ENCODE data around the gene FOXJ3. TPM values are rescaled to one million over a fixed set of nuclear protein-coding genes. Genes with fewer than 3 reads are reported as not detected.
A peak's percentile ranks its signal among the peaks of the same experiment; 100 is the strongest.

Gene FOXJ3
- total and polyA plus RNA-seq, 2 experiments from 2014 or later, result 19.0 to 39.0 TPM

DNA sequence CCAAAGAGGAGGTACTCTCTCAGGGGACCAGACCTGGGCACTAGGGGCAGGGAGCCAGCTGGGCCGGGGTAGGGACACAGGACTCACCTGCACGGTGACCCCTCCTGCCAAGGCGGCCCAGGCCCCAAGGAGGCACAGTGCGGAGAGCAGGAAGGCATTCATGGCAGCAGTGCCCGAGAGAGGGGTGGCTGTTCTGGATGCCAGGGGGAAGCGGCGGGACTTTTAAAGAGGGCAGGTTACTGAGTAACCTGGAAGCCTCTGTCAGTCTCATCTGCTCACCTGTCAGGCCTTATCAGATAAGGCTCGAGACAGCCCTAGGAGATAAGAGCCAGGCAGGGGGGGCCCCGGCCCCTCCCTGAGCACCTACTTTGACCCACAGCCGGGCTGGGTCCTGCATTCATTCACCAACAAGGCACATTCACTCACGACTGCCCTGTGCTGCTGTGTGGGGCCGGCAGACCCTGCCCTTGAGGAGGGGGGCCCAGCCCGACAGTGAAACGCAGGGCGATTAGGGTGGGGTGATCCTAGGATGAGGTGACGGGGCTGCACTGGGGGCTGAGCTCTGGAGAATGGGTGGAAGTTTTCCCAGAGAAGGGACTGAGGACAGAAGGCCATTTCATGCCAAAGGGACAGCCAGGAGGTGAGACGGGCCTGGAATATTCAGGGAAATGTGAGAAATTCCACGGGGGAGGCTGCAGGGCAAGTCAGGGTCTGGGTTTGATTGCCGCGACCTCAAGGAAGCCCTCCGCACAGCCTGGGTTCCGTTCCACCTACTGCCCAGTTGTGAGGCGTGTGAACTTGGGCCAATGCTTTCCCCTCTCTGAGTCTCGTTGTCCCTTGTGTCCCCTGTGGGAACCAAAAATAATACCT lies 170.2 kb downstream of the FOXJ3 start, which contains the start of gene GUCA2A:
GUCA2A (minus strand) TSS at position 195 of the 870 bp plus-strand sequence; CDS start at position 162, 33 bp downstream.
- H3K9me3 ChIP-seq (ENCODE audit: low read depth), result peaks cover 5% of the 10 kb centered on the region
- TF ChIP-seq, protein P1, sequence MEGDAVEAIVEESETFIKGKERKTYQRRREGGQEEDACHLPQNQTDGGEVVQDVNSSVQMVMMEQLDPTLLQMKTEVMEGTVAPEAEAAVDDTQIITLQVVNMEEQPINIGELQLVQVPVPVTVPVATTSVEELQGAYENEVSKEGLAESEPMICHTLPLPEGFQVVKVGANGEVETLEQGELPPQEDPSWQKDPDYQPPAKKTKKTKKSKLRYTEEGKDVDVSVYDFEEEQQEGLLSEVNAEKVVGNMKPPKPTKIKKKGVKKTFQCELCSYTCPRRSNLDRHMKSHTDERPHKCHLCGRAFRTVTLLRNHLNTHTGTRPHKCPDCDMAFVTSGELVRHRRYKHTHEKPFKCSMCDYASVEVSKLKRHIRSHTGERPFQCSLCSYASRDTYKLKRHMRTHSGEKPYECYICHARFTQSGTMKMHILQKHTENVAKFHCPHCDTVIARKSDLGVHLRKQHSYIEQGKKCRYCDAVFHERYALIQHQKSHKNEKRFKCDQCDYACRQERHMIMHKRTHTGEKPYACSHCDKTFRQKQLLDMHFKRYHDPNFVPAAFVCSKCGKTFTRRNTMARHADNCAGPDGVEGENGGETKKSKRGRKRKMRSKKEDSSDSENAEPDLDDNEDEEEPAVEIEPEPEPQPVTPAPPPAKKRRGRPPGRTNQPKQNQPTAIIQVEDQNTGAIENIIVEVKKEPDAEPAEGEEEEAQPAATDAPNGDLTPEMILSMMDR (IDR thresholded peaks at IDR 0.05; ENCODE audit: poor library complexity), result no peak
- TF ChIP-seq EZH2 (IDR thresholded peaks at IDR 0.05; ENCODE audit: borderline replicate concordance), result no peak
- no peak for TF ChIP-seq EZH2phosphoT487 (IDR thresholded peaks at IDR 0.05; ENCODE audit: low read depth, severe bottlenecking, unreplicated experiment)
- H3K27ac ChIP-seq, result peak within 1 kb of the TSS; percentile 78
- H3K36me3 ChIP-seq (replicated peaks; ENCODE audit: insufficient read depth, low read depth), result no peaks in the 10 kb centered on the region
- H2AFZ ChIP-seq, result no peak within 1 kb of the TSS
- no peaks in the 10 kb centered on the region for H3K79me2 ChIP-seq
- peaks cover 14% of the 10 kb centered on the region for H3K4me1 ChIP-seq (ENCODE audit: insufficient read depth)
- no peak within 1 kb of the TSS for H3K4me3 ChIP-seq
- DNase-seq (ENCODE audit: low spot score), result peak; percentile 40
- H4K20me1 ChIP-seq (ENCODE audit: insufficient read depth, poor library complexity, severe bottlenecking), result no peaks in the 10 kb centered on the region
- H3K27me3 ChIP-seq, result no peaks in the 10 kb centered on the region
- WGBS (ENCODE audit: low lambda C conversion rate, missing lambda C conversion rate), result 58% methylated on average over 22 of the region's 24 CpGs
- H3K4me2 ChIP-seq, result peak within 1 kb of the TSS; percentile 67
- H3K9me2 ChIP-seq (replicated peaks; ENCODE audit: insufficient read depth), result no peaks in the 10 kb centered on the region

DNA sequence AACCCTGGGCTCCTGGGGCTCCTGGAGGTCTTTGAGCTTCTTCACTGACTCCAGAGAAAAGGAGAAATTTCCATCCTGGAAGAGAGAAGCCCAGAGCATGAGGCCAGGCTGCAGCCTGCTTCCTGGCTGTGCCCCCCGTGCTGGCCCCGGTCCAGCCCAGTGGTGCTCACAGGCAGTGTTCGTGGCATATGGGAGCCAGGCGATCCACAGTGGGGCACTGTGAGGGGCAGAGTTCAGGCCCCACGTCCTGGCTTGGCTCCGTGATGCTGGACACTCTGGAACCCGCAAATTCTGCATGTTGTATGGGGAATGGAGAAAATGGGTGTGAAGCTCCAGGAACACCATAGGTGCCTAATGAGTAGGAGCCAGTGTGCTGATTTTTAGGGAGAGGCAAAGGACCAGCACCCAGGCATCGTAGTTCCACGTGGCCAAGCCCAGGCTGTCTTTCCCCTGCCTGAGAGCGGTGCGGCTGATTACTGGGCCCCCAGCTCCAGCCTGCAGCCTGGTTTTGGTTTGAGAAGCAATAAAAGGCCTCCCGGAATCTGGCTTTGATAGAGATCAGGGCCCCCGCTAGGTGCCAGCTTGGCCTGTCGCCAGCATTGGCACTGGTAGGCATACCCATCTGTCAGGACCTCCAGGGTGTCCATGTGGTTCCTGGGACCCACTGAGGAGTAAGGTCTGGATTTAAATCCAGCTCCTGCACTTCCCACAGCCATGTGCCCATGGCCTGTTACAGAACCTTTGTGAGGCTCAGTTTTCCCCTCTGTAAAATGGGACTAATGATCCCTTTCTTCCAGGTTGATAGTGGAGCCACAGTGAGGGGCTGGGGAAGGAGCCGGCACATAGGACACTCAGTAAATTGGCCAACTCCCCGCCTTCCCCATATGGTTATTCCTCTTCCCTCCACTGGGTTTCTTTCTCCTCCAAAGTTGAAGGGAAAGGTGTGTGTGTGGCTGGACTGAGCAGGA lies 171.2 kb downstream of the FOXJ3 start:
- WGBS (ENCODE audit: low lambda C conversion rate, missing lambda C conversion rate), result 89% methylated on average over 16 of the region's 16 CpGs
- Histone ChIP-seq H3K4me2 (no peak overlapping the region), H3K4me1 (ENCODE audit: insufficient read depth) (peaks cover 14% of the 10 kb centered on the region), H3K36me3 (replicated peaks; ENCODE audit: insufficient read depth, low read depth) (no peaks in the 10 kb centered on the region), H3K27me3 (no peaks in the 10 kb centered on the region), H4K20me1 (ENCODE audit: insufficient read depth, poor library complexity, severe bottlenecking) (no peaks in the 10 kb centered on the region), H3K4me3 (no peak overlapping the region), H3K27ac (no peak overlapping the region), H3K79me2 (no peaks in the 10 kb centered on the region), H3K9me2 (replicated peaks; ENCODE audit: insufficient read depth) (no peaks in the 10 kb centered on the region), H2AFZ (no peak overlapping the region), H3K9me3 (ENCODE audit: low read depth) (peaks cover 5% of the 10 kb centered on the region)
- DNase-seq (ENCODE audit: low spot score), result no peak
- no peak for TF ChIP-seq EZH2 (IDR thresholded peaks at IDR 0.05; ENCODE audit: borderline replicate concordance)
- TF ChIP-seq, protein P1 (IDR thresholded peaks at IDR 0.05; ENCODE audit: poor library complexity), result no peak
- no peak for TF ChIP-seq EZH2phosphoT487 (IDR thresholded peaks at IDR 0.05; ENCODE audit: low read depth, severe bottlenecking, unreplicated experiment)

DNA sequence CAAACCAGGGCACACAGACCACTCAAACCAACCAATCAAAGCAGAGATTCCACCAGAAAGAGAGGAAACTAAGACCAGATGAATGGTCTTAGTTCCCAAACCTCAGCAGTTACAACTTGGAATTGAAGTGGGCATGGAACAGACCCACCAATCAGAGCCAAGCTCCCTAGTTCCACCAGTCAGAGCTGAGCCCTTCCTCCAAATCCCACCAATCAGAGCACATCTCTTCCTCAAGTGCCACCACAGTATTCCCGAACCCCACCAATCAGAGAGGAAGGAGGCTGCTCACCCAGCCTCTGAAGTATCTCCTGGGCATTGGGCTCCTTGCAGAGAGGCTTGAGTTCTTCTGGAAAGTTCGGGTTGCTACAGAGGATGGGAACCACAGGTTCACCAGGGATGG lies 171.9 kb downstream of the FOXJ3 start:
- WGBS (ENCODE audit: low lambda C conversion rate, missing lambda C conversion rate), result 97% methylated on average over 2 of the region's 2 CpGs
- H3K27ac ChIP-seq, result no peak overlapping the region
- H3K4me1 ChIP-seq (ENCODE audit: insufficient read depth), result peaks cover 14% of the 10 kb centered on the region
- DNase-seq (ENCODE audit: low spot score), result no peak
- H3K4me3 ChIP-seq, result no peak overlapping the region
- no peaks in the 10 kb centered on the region for H3K27me3 ChIP-seq
- no peaks in the 10 kb centered on the region for H3K36me3 ChIP-seq (replicated peaks; ENCODE audit: insufficient read depth, low read depth)
- no peaks in the 10 kb centered on the region for H3K79me2 ChIP-seq
- H4K20me1 ChIP-seq (ENCODE audit: insufficient read depth, poor library complexity, severe bottlenecking), result no peaks in the 10 kb centered on the region
- H2AFZ ChIP-seq, result no peak overlapping the region
- TF ChIP-seq, protein P1 (IDR thresholded peaks at IDR 0.05; ENCODE audit: poor library complexity), result no peak
- TF ChIP-seq EZH2 (IDR thresholded peaks at IDR 0.05; ENCODE audit: borderline replicate concordance) (no peak), EZH2phosphoT487 (IDR thresholded peaks at IDR 0.05; ENCODE audit: low read depth, severe bottlenecking, unreplicated experiment) (no peak)
- no peaks in the 10 kb centered on the region for H3K9me2 ChIP-seq (replicated peaks; ENCODE audit: insufficient read depth)
- H3K9me3 ChIP-seq (ENCODE audit: low read depth), result peaks cover 5% of the 10 kb centered on the region
- H3K4me2 ChIP-seq, result no peak overlapping the region
